ENCODE measurements around the gene COA3. TPM values are rescaled to one million over a fixed set of nuclear protein-coding genes. Genes with fewer than 3 reads are reported as not detected.
A peak's percentile ranks its signal among the peaks of the same experiment; 100 is the strongest.

COA3 gene
- total RNA-seq, 4 donors from 2014 or later = 46.4 to 94.4 (median 80.3) TPM

DNA sequence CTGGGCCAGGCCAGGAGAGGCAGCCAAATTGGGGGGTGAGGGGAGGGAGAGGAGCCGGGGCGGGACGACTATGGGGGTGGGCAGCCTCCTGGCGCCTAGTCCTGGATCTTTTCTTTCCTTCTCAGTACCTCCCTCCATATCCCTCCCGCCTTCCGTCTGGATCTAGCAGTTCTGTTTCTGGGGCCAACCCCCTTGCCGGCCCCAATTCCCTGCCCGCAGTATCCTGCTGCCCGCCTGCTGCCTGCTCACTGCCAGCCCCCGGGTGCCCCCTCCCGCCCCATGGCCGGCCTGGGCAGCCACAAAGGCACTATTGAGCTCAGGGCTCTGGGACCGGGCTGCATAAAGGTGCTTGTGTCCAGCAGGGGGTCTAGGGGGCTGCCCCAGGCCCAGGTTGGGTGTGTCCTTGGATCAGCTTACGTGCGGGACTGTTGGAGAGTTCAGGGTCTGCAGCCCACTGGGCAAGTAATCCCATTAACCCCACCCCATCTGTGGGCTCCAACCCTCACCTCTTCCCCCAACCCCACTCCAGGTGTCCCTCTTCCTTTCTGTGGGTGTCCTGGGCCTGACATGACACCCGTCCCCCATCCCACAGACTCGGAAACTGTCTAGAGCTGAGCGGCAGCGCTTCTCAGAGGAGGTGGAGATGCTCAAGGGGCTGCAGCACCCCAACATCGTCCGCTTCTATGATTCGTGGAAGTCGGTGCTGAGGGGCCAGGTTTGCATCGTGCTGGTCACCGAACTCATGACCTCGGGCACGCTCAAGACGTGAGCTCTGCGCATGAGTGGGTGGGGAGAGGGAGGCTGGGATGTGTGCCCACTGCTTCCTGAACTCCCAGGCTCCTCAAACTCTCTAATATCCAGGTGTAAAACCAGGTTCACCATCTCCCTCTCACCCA, 16.1 kb downstream of the COA3 start:
- TF ChIP-seq, protein P1, sequence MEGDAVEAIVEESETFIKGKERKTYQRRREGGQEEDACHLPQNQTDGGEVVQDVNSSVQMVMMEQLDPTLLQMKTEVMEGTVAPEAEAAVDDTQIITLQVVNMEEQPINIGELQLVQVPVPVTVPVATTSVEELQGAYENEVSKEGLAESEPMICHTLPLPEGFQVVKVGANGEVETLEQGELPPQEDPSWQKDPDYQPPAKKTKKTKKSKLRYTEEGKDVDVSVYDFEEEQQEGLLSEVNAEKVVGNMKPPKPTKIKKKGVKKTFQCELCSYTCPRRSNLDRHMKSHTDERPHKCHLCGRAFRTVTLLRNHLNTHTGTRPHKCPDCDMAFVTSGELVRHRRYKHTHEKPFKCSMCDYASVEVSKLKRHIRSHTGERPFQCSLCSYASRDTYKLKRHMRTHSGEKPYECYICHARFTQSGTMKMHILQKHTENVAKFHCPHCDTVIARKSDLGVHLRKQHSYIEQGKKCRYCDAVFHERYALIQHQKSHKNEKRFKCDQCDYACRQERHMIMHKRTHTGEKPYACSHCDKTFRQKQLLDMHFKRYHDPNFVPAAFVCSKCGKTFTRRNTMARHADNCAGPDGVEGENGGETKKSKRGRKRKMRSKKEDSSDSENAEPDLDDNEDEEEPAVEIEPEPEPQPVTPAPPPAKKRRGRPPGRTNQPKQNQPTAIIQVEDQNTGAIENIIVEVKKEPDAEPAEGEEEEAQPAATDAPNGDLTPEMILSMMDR (IDR thresholded peaks at IDR 0.05) = no peak
- no peak for TF ChIP-seq POLR2A (IDR thresholded peaks at IDR 0.05)
- intact Hi-C loops (cut with DNase I) = no loop called here
- H3K4me3 ChIP-seq (replicated peaks in 1 of 3) = no peak overlapping the region
- peaks cover 13 to 22% of the 10 kb centered on the region in 2 donors for H3K36me3 ChIP-seq
- H3K27ac ChIP-seq = no peak overlapping the region
- WGBS, 2 donors = 16 to 44% methylated on average over 19 to 22 of the region's 29 CpGs
- H3K4me1 ChIP-seq = peaks cover 3 to 41% of the 10 kb centered on the region in 2 donors
- H3K27me3 ChIP-seq = peaks cover 17% of the 10 kb centered on the region
- H3K9me3 ChIP-seq = no peaks in the 10 kb centered on the region
- no peak for DNase-seq

DNA sequence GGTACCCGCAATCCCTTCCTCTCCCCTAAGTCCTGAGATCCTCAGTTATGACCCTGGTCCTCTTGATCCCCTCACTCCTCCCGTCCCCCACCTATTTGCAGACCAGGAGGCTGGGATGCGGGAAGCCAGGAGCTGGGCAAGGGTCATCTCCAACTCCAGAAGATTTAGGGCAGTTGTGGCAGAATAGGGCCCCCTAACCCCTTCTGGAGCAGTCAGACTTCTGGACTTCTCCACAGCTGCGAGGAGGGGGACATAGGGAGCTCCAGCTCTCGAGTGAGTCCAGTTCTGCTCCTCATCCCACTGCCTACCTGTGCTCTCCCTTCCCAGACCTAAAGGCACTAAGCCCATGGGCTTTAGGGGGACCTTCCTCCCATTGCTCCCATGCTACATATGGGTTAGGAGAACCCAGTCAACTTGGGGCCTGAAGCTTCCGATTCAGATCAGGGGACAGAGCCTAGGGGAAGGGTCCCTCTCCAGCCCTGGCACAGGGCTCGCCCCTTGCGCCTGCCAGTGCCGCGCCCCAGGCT, 16.8 kb downstream of the COA3 start:
- intact Hi-C loops (cut with DNase I) = no loop called here
- no peak for TF ChIP-seq POLR2A (IDR thresholded peaks at IDR 0.05)
- TF ChIP-seq, protein P1 (IDR thresholded peaks at IDR 0.05) = no peak
- Histone ChIP-seq H3K27me3 (peaks cover 17% of the 10 kb centered on the region), H3K4me3 (replicated peaks in 1 of 3) (no peak overlapping the region), H3K9me3 (no peaks in the 10 kb centered on the region), H3K4me1 (peaks cover 3 to 41% of the 10 kb centered on the region in 2 donors), H3K36me3 (peaks cover 16 to 29% of the 10 kb centered on the region in 2 donors), H3K27ac (no peak overlapping the region)
- 32 to 60% methylated on average over 3 to 8 of the region's 10 CpGs for WGBS, 2 donors
- DNase-seq = no peak

DNA sequence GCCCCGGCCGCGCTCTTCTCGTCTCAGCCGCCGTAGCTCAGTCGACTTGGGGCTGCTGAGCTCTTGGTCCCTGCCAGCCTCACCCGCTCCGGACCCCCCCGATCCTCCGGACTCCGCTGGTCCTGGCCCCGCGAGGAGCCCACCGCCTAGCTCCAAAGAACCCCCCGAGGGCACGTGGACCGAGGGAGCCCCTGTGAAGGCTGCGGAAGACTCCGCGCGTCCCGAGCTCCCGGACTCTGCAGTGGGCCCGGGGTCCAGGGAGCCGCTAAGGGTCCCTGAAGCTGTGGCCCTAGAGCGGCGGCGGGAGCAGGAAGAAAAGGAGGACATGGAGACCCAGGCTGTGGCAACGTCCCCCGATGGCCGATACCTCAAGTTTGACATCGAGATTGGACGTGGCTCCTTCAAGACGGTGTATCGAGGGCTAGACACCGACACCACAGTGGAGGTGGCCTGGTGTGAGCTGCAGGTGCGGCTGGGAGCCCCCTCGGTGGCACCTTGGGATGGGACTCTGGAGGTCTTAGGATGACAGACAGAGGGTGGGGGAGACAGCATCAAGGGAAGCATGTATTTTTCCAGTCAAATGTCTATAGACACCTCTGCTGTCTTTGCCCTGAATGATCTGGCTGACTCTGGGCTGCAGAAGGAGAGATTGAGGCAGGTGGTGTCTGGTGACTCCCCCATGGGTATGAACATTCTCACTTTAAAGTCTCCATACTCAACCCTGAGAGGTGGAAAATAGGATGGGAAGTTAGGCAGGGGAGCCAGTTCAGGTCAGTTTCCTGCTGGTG, 17.5 kb downstream of the COA3 start:
- intact Hi-C loops (cut with DNase I) = no loop called here
- H3K9me3 ChIP-seq = no peaks in the 10 kb centered on the region
- TF ChIP-seq, protein P1 (IDR thresholded peaks at IDR 0.05) = no peak
- TF ChIP-seq POLR2A (IDR thresholded peaks at IDR 0.05) = no peak
- H3K27me3 ChIP-seq = peaks cover 17% of the 10 kb centered on the region
- WGBS, 2 donors = 0 to 8% methylated on average over 2 to 21 of the region's 39 CpGs
- no peak for DNase-seq
- H3K27ac ChIP-seq = no peak overlapping the region
- H3K4me3 ChIP-seq (replicated peaks in 1 of 3) = peak overlapping the region in 1 of 3 donors; percentile 4
- H3K4me1 ChIP-seq = peaks cover 3 to 41% of the 10 kb centered on the region in 2 donors
- H3K36me3 ChIP-seq = peaks cover 22 to 30% of the 10 kb centered on the region in 2 donors

DNA sequence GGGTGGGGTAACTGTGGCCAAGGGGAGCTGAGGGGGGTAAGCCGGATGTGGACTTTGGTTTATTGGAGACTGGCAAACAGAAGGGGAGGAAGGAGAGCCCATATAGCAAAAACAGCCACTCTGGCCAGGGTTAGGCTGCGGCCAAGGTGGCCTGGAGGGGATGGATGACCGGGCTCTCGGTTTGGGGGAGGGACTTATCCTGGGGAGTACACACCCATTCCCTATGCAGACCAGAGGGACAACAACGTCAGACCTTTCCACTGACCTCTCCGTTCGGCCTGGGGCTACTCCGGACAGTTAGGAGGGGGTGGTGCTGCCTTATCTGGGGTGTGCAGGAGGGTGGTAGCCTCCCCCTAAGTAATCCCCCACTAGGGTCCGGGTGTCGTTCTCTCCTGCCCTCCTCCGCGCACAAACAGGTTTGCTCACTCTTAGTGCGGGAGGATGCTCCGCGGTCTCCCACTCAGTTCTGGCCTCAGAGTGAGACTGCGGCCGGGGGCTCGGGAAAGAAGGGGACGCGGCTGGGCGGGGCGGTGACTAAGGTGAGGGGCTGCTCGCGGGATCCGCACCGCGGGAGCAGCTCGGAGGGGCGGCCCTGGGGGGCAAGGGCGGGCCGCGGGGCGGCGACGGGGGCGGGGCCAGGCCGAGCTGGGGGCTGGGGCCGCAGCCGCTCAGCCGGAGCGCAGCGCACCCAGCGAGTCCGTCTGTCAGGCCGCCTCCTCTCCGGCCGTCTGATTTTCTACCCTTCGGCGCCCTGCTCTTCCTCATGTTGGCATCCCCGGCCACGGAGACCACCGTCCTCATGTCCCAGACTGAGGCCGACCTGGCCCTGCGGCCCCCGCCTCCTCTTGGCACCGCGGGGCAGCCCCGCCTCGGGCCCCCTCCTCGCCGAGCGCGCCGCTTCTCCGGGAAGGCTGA, 18.3 kb downstream of the COA3 start, which contains the start of gene WNK4:
Gene WNK4 (plus strand): TSS at position 675 of the 915 bp plus-strand sequence. CDS start 89 bp downstream, at position 764.
- Histone ChIP-seq H3K27ac (no peak within 1 kb of the TSS), H3K9me3 (no peaks in the 10 kb centered on the region), H3K27me3 (peaks cover 17% of the 10 kb centered on the region), H3K4me1 (peaks cover 3 to 38% of the 10 kb centered on the region in 2 donors), H3K4me3 (replicated peaks in 1 of 3) (peak within 1 kb of the TSS in 1 of 3 donors; percentile 4), H3K36me3 (peaks cover 26 to 30% of the 10 kb centered on the region in 2 donors)
- intact Hi-C loops (cut with DNase I) = no loop called here
- TF ChIP-seq POLR2A (IDR thresholded peaks at IDR 0.05) = no peak
- TF ChIP-seq, protein P1 (IDR thresholded peaks at IDR 0.05) = no peak
- no peak for DNase-seq
- WGBS, 2 donors = 15 to 32% methylated on average over 12 to 30 of the region's 65 CpGs
